ENCODE results near the gene SPECC1L.

DNA sequence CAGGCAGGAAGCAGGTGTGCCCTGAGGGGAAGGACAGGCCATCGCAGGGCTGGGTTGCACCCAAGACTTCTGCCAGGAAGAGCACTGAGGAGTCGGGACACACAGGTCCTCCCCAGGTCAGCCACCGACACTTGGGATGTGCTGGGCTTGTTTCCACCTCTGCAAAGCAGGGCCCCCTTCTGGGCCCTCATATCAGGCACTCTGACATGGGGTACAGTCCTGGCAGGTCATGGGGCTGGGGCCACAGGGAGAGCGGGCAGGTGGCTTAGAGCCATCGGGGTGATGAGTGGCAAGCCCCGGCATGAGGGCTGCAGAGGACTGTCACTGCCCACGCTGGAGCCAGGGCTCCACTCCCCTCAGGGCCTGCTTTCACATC lies 148.8 kb downstream of the SPECC1L start:
- TF ChIP-seq, protein P1, sequence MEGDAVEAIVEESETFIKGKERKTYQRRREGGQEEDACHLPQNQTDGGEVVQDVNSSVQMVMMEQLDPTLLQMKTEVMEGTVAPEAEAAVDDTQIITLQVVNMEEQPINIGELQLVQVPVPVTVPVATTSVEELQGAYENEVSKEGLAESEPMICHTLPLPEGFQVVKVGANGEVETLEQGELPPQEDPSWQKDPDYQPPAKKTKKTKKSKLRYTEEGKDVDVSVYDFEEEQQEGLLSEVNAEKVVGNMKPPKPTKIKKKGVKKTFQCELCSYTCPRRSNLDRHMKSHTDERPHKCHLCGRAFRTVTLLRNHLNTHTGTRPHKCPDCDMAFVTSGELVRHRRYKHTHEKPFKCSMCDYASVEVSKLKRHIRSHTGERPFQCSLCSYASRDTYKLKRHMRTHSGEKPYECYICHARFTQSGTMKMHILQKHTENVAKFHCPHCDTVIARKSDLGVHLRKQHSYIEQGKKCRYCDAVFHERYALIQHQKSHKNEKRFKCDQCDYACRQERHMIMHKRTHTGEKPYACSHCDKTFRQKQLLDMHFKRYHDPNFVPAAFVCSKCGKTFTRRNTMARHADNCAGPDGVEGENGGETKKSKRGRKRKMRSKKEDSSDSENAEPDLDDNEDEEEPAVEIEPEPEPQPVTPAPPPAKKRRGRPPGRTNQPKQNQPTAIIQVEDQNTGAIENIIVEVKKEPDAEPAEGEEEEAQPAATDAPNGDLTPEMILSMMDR (IDR thresholded peaks at IDR 0.05): no peak
- no peak for TF ChIP-seq POLR2A (IDR thresholded peaks at IDR 0.05)
